PC-3 (cell line): ENCODE data around the gene NPFFR2. TPM values are rescaled to one million over a fixed set of nuclear protein-coding genes. Genes with fewer than 3 reads are reported as not detected.
"Not testable (repeated sequence)": the region's sequence is repeated elsewhere in the genome, so short reads cannot be mapped to it uniquely, and the experiment has no call there.

ENCODE experiments used
- ATAC-seq: fragments of 200-7000 bp; cut with Tn5 transposase; 2 replicates; pipeline ENCODE4 v1.9.1; 2020; ENCODE audit warnings: mild to moderate bottlenecking, moderate library complexity
- BruUV-seq: library from RNA; stranded (reverse); fragments of 400-500 nt; replicated peaks from 2 replicates; lab custom pipeline; 2021; lab: Mats Ljungman, UMichigan
- CTCF ChIA-PET: fragments of 300-600 bp; sonication (Branson Sonifier 250); formaldehyde crosslinking; loops from one replicate; lab custom pipeline; 2022; ENCODE audit warnings: antibody characterized with exemption; lab: Charles Lee
- POLR2A ChIA-PET: fragments of 300-600 bp; sonication (Branson Sonifier 250); formaldehyde crosslinking; loops from one replicate; lab custom pipeline; 2022; ENCODE audit warnings: antibody characterized with exemption; ENCODE audit not compliant: unreplicated experiment; lab: Charles Lee
- DNase-seq: peaks from one replicate; pipeline ENCODE4 v3.0.0-alpha.2; 2015
- H2AFZ ChIP-seq: fragments of 300-600 bp; sonication (generic); 2 replicates; pipeline ENCODE4 v1.6.0; 2016; ENCODE audit warnings: antibody characterized with exemption, low read length
- H3F3A ChIP-seq: fragments of 300-600 bp; sonication (generic); one replicate; pipeline ENCODE4 v1.6.0; 2017; ENCODE audit warnings: antibody characterized with exemption, low read length, control low read depth, mild to moderate bottlenecking; ENCODE audit not compliant: unreplicated experiment
- H3K27ac ChIP-seq: fragments of 300-600 bp; sonication (generic); 2 replicates; pipeline ENCODE4 v1.5.1; 2016; ENCODE audit warnings: mild to moderate bottlenecking, low read length
- H3K27me3 ChIP-seq: fragments of 300-600 bp; sonication (generic); 2 replicates; pipeline ENCODE4 v1.6.1; 2016; ENCODE audit warnings: low read length, mixed read lengths
- H3K36me3 ChIP-seq: fragments of 300-600 bp; sonication (generic); 2 replicates; pipeline ENCODE4 v1.6.1; 2016; ENCODE audit warnings: low read depth, mixed run types, low read length, mixed read lengths
- H3K4me1 ChIP-seq: fragments of 300-600 bp; sonication (generic); 2 replicates; pipeline ENCODE4 v1.5.1; 2016; ENCODE audit warnings: low read length; ENCODE audit not compliant: insufficient read depth
- H3K4me2 ChIP-seq: fragments of 300-600 bp; sonication (generic); 2 replicates; pipeline ENCODE4 v1.6.0; 2016; ENCODE audit warnings: low read length
- H3K4me3 ChIP-seq: fragments of 300-600 bp; sonication (generic); 2 replicates; pipeline ENCODE4 v1.5.1; 2016; ENCODE audit warnings: mild to moderate bottlenecking, low read length, mixed read lengths
- H3K79me2 ChIP-seq: fragments of 300-600 bp; sonication (generic); 2 replicates; pipeline ENCODE4 v1.6.1; 2017; ENCODE audit warnings: low read length, mixed read lengths
- H3K9ac ChIP-seq: fragments of 300-600 bp; sonication (generic); 2 replicates; pipeline ENCODE4 v1.6.0; 2016; ENCODE audit warnings: mild to moderate bottlenecking, low read length
- H3K9me2 ChIP-seq: fragments of 300-600 bp; sonication (generic); replicated peaks from 2 replicates; pipeline ENCODE4 v1.6.1; 2016; ENCODE audit warnings: mixed run types, low read length, mixed read lengths
- H3K9me3 ChIP-seq: fragments of 300-600 bp; sonication (generic); 2 replicates; pipeline ENCODE4 v1.6.1; 2016; ENCODE audit warnings: low read length, mixed read lengths
- H4K20me1 ChIP-seq: fragments of 300-600 bp; sonication (generic); 2 replicates; pipeline ENCODE4 v1.6.1; 2016; ENCODE audit warnings: low read length, mixed read lengths
- EZH2 ChIP-seq: fragments of 300-600 bp; sonication (generic); IDR thresholded peaks from one replicate; pipeline ENCODE4 v1.6.1; 2017; ENCODE audit warnings: antibody characterized with exemption, mild to moderate bottlenecking, low read length; ENCODE audit not compliant: unreplicated experiment
- EZH2phosphoT487 ChIP-seq: fragments of 300-600 bp; sonication (generic); IDR thresholded peaks from 2 replicates; pipeline ENCODE4 v1.6.1; 2018; ENCODE audit warnings: mild to moderate bottlenecking, antibody characterized with exemption, low read length, borderline replicate concordance
- intact Hi-C: fragments of 100-400 bp; cut with micrococcal nuclease; formaldehyde crosslinking; loops from 2 replicates; pipeline ENCODE4 v1.9.0; 2023
- total RNA-seq: library from RNA; depleted of rRNA; stranded (reverse); fragments of >200 nt; gene quantifications from 2 replicates; pipeline ENCODE4 v1.2.3, GENCODE V29; 2014
- TF ChIP-seq, protein P1 (sequence below): fragments of 300-600 bp; sonication (generic); conservative IDR thresholded peaks from 2 replicates; pipeline ENCODE4 v1.5.1; 2017; ENCODE audit warnings: antibody characterized with exemption, low read depth, mild to moderate bottlenecking, low read length

Gene NPFFR2
- total RNA-seq, 1 experiment from 2014 or later = not detected

DNA sequence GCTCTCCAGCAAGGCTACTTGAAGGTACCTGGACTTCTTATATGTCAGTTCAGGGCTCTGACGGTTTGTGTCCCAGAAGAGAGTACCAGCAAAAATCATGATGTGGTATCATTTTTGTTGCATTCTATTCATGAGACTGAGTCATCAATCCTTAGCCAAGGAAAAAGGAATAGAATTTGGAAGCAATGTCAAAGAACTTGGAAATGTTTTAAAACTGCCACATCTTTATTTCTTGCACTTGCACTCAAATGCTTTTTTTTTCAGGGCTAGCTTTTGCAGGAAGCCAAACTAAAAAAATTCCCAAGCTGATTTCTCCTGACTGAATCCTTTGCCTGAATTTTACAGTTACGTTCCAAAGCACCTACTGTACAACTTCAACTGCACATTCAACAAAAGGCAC is 112.4 kb downstream of the NPFFR2 start:
- DNase-seq (no peak), ATAC-seq (no peak)
- ChIA-PET CTCF (no interaction called here), POLR2A (no interaction called here)
- H3K27me3 ChIP-seq = no peaks in the 10 kb centered on the region
- no peak overlapping the region for H3K27ac ChIP-seq
- intact Hi-C loops = no loop called here
- no peaks in the 10 kb centered on the region for H3K9me2 ChIP-seq
- H3K9me3 ChIP-seq = no peaks in the 10 kb centered on the region
- TF ChIP-seq EZH2 = no peak
- no peak for TF ChIP-seq EZH2phosphoT487
- TF ChIP-seq, protein P1, sequence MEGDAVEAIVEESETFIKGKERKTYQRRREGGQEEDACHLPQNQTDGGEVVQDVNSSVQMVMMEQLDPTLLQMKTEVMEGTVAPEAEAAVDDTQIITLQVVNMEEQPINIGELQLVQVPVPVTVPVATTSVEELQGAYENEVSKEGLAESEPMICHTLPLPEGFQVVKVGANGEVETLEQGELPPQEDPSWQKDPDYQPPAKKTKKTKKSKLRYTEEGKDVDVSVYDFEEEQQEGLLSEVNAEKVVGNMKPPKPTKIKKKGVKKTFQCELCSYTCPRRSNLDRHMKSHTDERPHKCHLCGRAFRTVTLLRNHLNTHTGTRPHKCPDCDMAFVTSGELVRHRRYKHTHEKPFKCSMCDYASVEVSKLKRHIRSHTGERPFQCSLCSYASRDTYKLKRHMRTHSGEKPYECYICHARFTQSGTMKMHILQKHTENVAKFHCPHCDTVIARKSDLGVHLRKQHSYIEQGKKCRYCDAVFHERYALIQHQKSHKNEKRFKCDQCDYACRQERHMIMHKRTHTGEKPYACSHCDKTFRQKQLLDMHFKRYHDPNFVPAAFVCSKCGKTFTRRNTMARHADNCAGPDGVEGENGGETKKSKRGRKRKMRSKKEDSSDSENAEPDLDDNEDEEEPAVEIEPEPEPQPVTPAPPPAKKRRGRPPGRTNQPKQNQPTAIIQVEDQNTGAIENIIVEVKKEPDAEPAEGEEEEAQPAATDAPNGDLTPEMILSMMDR = no peak
- no peaks in the 10 kb centered on the region for H3K36me3 ChIP-seq
- no peaks in the 10 kb centered on the region for H3K4me1 ChIP-seq
- no peaks in the 10 kb centered on the region for H3K79me2 ChIP-seq
- no peak overlapping the region for H3K4me2 ChIP-seq
- no TSS peak for BruUV-seq
- H3K9ac ChIP-seq = no peak overlapping the region
- H3F3A ChIP-seq = no peaks in the 10 kb centered on the region
- H2AFZ ChIP-seq = no peak overlapping the region
- no peaks in the 10 kb centered on the region for H4K20me1 ChIP-seq
- H3K4me3 ChIP-seq = no peak overlapping the region

DNA sequence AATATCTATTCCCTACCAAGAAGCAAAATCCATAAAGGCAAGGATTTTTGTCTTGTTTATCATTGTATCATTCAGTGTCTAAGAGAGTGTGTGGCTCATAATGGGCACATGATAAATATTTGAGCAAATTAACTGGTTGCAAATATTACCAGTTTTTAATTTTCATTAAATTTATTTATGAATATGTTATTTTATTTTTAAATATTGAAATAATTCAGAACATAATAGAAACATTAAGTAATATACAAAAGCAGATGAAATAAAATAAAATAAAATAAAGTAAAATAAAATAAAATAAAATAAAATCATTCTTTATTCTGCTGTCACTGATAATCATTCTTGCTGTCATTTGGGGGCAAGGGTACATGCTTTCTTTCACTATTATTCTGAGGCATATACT is 120.9 kb downstream of the NPFFR2 start:
- H4K20me1 ChIP-seq = no peaks in the 10 kb centered on the region
- BruUV-seq = no TSS peak
- no peak overlapping the region for H3K4me3 ChIP-seq
- no peak overlapping the region for H3K9ac ChIP-seq
- no peaks in the 10 kb centered on the region for H3K79me2 ChIP-seq
- CTCF ChIA-PET = no interaction called here
- H3K4me2 ChIP-seq = no peak overlapping the region
- H3K4me1 ChIP-seq = no peaks in the 10 kb centered on the region
- TF ChIP-seq EZH2phosphoT487 (no peak), EZH2 (no peak)
- TF ChIP-seq, protein P1 = no peak
- H3K27ac ChIP-seq = no peak overlapping the region
- no peaks in the 10 kb centered on the region for H3K9me2 ChIP-seq
- POLR2A ChIA-PET = no interaction called here
- H3K27me3 ChIP-seq = peaks cover 4% of the 10 kb centered on the region; the same call in 1 of the 2 replicates
- ATAC-seq = no peak
- no peak overlapping the region for H2AFZ ChIP-seq
- H3K9me3 ChIP-seq = peaks cover 4% of the 10 kb centered on the region; the same call in 1 of the 2 replicates
- H3F3A ChIP-seq = no peaks in the 10 kb centered on the region
- intact Hi-C loops = no loop called here
- no peaks in the 10 kb centered on the region for H3K36me3 ChIP-seq
- DNase-seq = no peak

DNA sequence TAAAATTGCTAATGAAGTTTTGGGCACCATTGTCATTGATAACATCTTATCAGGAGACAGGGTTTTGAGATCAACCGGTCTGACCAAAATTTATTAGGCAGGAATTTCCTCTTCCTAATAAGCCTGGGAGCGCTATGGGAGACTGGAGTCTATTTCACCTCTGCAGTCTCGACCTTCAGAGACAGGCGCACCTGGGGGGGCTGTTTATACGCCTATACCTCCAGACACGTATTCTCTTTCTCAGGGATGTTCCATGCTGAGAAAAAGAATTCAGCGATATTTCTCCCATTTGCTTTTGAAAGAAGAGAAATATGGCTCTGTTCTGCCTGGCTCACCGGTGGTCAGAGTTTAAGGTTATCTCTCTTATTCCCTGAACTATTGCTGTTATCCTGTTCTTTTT is 121.8 kb downstream of the NPFFR2 start:
- H3K4me1 ChIP-seq, ATAC-seq, intact Hi-C loops, H3K9me3 ChIP-seq, H3K79me2 ChIP-seq, BruUV-seq, H3F3A ChIP-seq, H3K27ac ChIP-seq, H4K20me1 ChIP-seq, H3K9ac ChIP-seq, H3K9me2 ChIP-seq, H3K4me2 ChIP-seq, H3K36me3 ChIP-seq, H2AFZ ChIP-seq, DNase-seq, POLR2A ChIA-PET, H3K27me3 ChIP-seq, H3K4me3 ChIP-seq, CTCF ChIA-PET: not testable (repeated sequence)

DNA sequence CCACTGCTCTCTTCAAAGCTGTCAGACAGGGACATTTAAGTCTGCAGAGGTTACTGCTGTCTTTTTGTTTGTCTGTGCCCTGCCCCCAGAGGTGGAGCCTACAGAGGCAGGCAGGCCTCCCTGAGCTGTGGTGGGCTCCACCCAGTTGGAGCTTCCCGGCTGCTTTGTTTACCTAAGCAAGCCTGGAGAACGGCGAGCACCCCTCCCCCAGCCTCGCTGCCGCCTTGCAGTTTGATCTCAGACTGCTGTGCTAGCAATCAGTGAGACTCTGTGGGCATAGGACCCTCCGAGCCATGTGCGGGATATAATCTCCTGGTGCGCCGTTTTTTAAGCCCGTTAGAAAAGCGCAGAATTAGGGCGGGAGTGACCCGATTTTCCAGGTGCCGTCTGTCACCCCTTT is 137.5 kb downstream of the NPFFR2 start:
- H3K9me3 ChIP-seq, ATAC-seq, H3K27me3 ChIP-seq, POLR2A ChIA-PET, H3K9ac ChIP-seq, H3F3A ChIP-seq, DNase-seq, CTCF ChIA-PET, BruUV-seq, H3K36me3 ChIP-seq, H3K4me1 ChIP-seq, H3K79me2 ChIP-seq, H3K9me2 ChIP-seq, intact Hi-C loops, H4K20me1 ChIP-seq, H3K27ac ChIP-seq: not testable (repeated sequence)
- Histone ChIP-seq H3K4me2 (peak overlapping the region; percentile 38; the same call in 1 of the 2 replicates), H3K4me3 (peak overlapping the region; percentile 32; the same call in 1 of the 2 replicates), H2AFZ (0 out of 2 replicates have a peak overlapping the region, but pooled peaks have one; percentile 38)
